Spleen (tissue), 11 donors: ENCODE data around the gene ATP10D. TPM values are rescaled to one million over a fixed set of nuclear protein-coding genes. Genes with fewer than 3 reads are reported as not detected.

ENCODE experiments used
- DNase-seq: peaks from one replicate; pipeline ENCODE4 v3.0.0-alpha.2; 2020
- H3K27ac ChIP-seq, 8 donors: fragments of 200-600 bp; sonication (generic) in 7 of 8; 1 replicate in 4 of 8; 2 replicates in 4 of 8; pipeline versions ENCODE4 v1.5.0 to v1.8.0; 2016 to 2021; ENCODE audit warnings: inconsistent platforms in 4 of 8, mild to moderate bottlenecking in 4 of 8, moderate library complexity in 1 of 8
- H3K27me3 ChIP-seq, 7 donors: fragments of 200-600 bp; sonication (generic) in 6 of 7; replicated peaks in 1 of 7; 1 replicate in 4 of 7; 2 replicates in 3 of 7; pipeline versions ENCODE4 v1.5.0 to v1.8.0; 2016 to 2021; ENCODE audit warnings: inconsistent platforms in 3 of 7, mild to moderate bottlenecking in 1 of 7
- H3K36me3 ChIP-seq, 6 donors: fragments of 200-600 bp; sonication (generic) in 5 of 6; 1 replicate in 4 of 6; 2 replicates in 2 of 6; pipeline versions ENCODE4 v1.5.0 to v1.8.0; 2016 to 2021; ENCODE audit warnings: inconsistent platforms in 2 of 6
- H3K4me1 ChIP-seq, 6 donors: fragments of 200-600 bp; sonication (generic) in 5 of 6; 1 replicate in 3 of 6; 2 replicates in 3 of 6; pipeline versions ENCODE4 v1.5.0 to v1.8.0; 2016 to 2021; ENCODE audit warnings: inconsistent platforms in 3 of 6
- H3K4me3 ChIP-seq, 8 donors: fragments of 200-600 bp; sonication (generic) in 7 of 8; 1 replicate in 4 of 8; 2 replicates in 4 of 8; pipeline versions ENCODE4 v1.5.0 to v1.8.0; 2016 to 2021; ENCODE audit warnings: inconsistent platforms in 4 of 8, mild to moderate bottlenecking in 4 of 8, moderate library complexity in 2 of 8
- H3K9me3 ChIP-seq, 8 donors: fragments of 200-600 bp; sonication (generic) in 7 of 8; 1 replicate in 4 of 8; 2 replicates in 4 of 8; pipeline versions ENCODE4 v1.5.0 to v1.8.0; 2016 to 2021; ENCODE audit warnings: inconsistent platforms in 4 of 8
- CTCF ChIP-seq, 11 experiments: fragments of 200-600 bp in 7 of 11; fragments of 450-650 bp in 4 of 11; sonication (generic) in 4 of 11; IDR thresholded peaks in 8 of 11; conservative IDR thresholded peaks in 3 of 11; 1 replicate in 7 of 11; 2 replicates in 4 of 11; pipeline versions ENCODE4 v1.4.0 to v1.8.0; 2016 to 2021; ENCODE audit warnings: antibody characterized with exemption in 11 of 11, inconsistent platforms in 4 of 11, mild to moderate bottlenecking in 1 of 11
- POLR2A ChIP-seq, 3 donors: fragments of 450-650 bp; IDR thresholded peaks; one replicate each; pipeline ENCODE4 v1.5.1; 2017; ENCODE audit warnings: antibody characterized with exemption in 3 of 3, mild to moderate bottlenecking in 1 of 3
- POLR2AphosphoS5 ChIP-seq, 3 donors: sonication (generic); formaldehyde crosslinking; IDR thresholded peaks; one replicate each; pipeline ENCODE4 v1.5.1; 2017; ENCODE audit warnings: antibody characterized with exemption in 3 of 3
- WGBS, 5 donors: extraction: QIAGEN DNeasy Blood & Tissue Kit in 3 of 5; methylation state at CpG; one replicate each; pipeline versions ENCODE4 v1.1.5 to v1.1.7; 2013 to 2018; 5-methylcytosine and 5-hydroxymethylcytosine counted together
- intact Hi-C: fragments of 100-400 bp; cut with DNase I; formaldehyde crosslinking; loops from one replicate; pipeline ENCODE4 v1.15.0; 2023; ENCODE audit warnings: low total_unique reads
- polyA plus RNA-seq, 3 donors: library from polyadenylated mRNA; stranded (reverse); fragments of 200-250 nt; gene quantifications; one replicate each; pipeline ENCODE4 v1.2.1, GENCODE V29; 2013
- total RNA-seq, 7 donors: library from RNA; depleted of rRNA in 3 of 7; stranded (reverse); fragments of >200 nt in 3 of 7; fragmentation: NEBNext Ultra II Directional in 4 of 7; extraction: Animal tissue kit (Norgen Biotek cat#: 25700) in 4 of 7; gene quantifications; one replicate each; pipeline versions ENCODE4 v1.1.0 to v1.2.1, GENCODE V29; 2016 to 2021
- donor health status: healthy with polysubstance abuse.
- donor health status: DM: no; HTN: no; CAD: no; lungs with moderate emphysema.
- donor health status: DM: no; HTN: no; CAD: no.
- donor health status: Bipolar disorder and iron deficiency.
- donor health status: healthy.
- donor health status: DM: no; HTN: no; CAD: no.
- donor health status: DM: yes; HTN: yes; CAD: no.

ATP10D gene
- total and polyA plus RNA-seq, 10 donors, result 4.6 to 79.1 (median 51.2) TPM

- H3K27me3 ChIP-seq, result no peaks in the 10 kb centered on the region
- intact Hi-C loops, result no loop called here
- no peak for TF ChIP-seq CTCF (IDR thresholded peaks at IDR 0.05 in 8 of 11, conservative IDR thresholded peaks at IDR 0.05 in 3 of 11)
- no peak for TF ChIP-seq POLR2AphosphoS5 (IDR thresholded peaks at IDR 0.05)
- TF ChIP-seq POLR2A (IDR thresholded peaks at IDR 0.05), result no peak
- H3K4me1 ChIP-seq, result no peaks in the 10 kb centered on the region
- H3K9me3 ChIP-seq, result peaks cover 0 to 21% (median 3%) of the 10 kb centered on the region in 8 donors
- no peak overlapping the region for H3K4me3 ChIP-seq
- WGBS, 5 donors, result 36 to 62% (median 44%) methylated on average over 2 to 3 of the region's 3 CpGs
- no peak for DNase-seq
- H3K27ac ChIP-seq, result no peak overlapping the region
- H3K36me3 ChIP-seq, result no peaks in the 10 kb centered on the region
Measured at GRCh38 chr4:47639531-47639930, 154.5 kb downstream of the ATP10D start.

- intact Hi-C loops, result no loop called here
- H3K27ac ChIP-seq, result no peak overlapping the region
- TF ChIP-seq POLR2AphosphoS5 (IDR thresholded peaks at IDR 0.05) (no peak), CTCF (IDR thresholded peaks at IDR 0.05 in 8 of 11, conservative IDR thresholded peaks at IDR 0.05 in 3 of 11) (no peak), POLR2A (IDR thresholded peaks at IDR 0.05) (no peak)
- peaks cover 0 to 21% (median 3%) of the 10 kb centered on the region in 8 donors for H3K9me3 ChIP-seq
- no peaks in the 10 kb centered on the region for H3K36me3 ChIP-seq
- no peak for DNase-seq
- H3K4me1 ChIP-seq, result no peaks in the 10 kb centered on the region
- H3K27me3 ChIP-seq, result no peaks in the 10 kb centered on the region
- H3K4me3 ChIP-seq, result no peak overlapping the region
Measured at GRCh38 chr4:47640911-47641310, 155.8 kb downstream of the ATP10D start.

GRCh38 chr4:47641755-47642154, 156.7 kb downstream of the ATP10D start:
- DNase-seq, result no peak
- 76 to 95% (median 85%) methylated on average over 1 of the region's 1 CpG for WGBS, 5 donors
- no peaks in the 10 kb centered on the region for H3K36me3 ChIP-seq
- no peak for TF ChIP-seq CTCF (IDR thresholded peaks at IDR 0.05 in 8 of 11, conservative IDR thresholded peaks at IDR 0.05 in 3 of 11)
- no peak for TF ChIP-seq POLR2A (IDR thresholded peaks at IDR 0.05)
- TF ChIP-seq POLR2AphosphoS5 (IDR thresholded peaks at IDR 0.05), result no peak
- no peaks in the 10 kb centered on the region for H3K27me3 ChIP-seq
- intact Hi-C loops, result no loop called here
- no peak overlapping the region for H3K4me3 ChIP-seq
- peaks cover 0 to 16% (median 3%) of the 10 kb centered on the region in 8 donors for H3K9me3 ChIP-seq
- no peaks in the 10 kb centered on the region for H3K4me1 ChIP-seq
- no peak overlapping the region for H3K27ac ChIP-seq

- no peak for TF ChIP-seq CTCF (IDR thresholded peaks at IDR 0.05 in 8 of 11, conservative IDR thresholded peaks at IDR 0.05 in 3 of 11)
- TF ChIP-seq POLR2A (IDR thresholded peaks at IDR 0.05), result no peak
- no peak for TF ChIP-seq POLR2AphosphoS5 (IDR thresholded peaks at IDR 0.05)
- no peak overlapping the region for H3K4me3 ChIP-seq
- no peaks in the 10 kb centered on the region for H3K36me3 ChIP-seq
- DNase-seq, result no peak
- H3K9me3 ChIP-seq, result peaks cover 0 to 11% (median 1%) of the 10 kb centered on the region in 8 donors
- no peaks in the 10 kb centered on the region for H3K27me3 ChIP-seq
- H3K27ac ChIP-seq, result no peak overlapping the region
- intact Hi-C loops, result no loop called here
- 79 to 85% (median 82%) methylated on average over 6 of the region's 6 CpGs for WGBS, 5 donors
- H3K4me1 ChIP-seq, result no peaks in the 10 kb centered on the region
Measured at GRCh38 chr4:47642191-47642830, 157.2 kb downstream of the ATP10D start.

Other genes starting within 250 kb of the ATP10D start
- gene COMMD8, start 21.6 kb upstream of the ATP10D start, total RNA-seq, result 10 to 100 TPM; 14.1 to 21.1 (median 19.4) TPM
- gene COMMD8, start 21.6 kb upstream of the ATP10D start, polyA plus RNA-seq, result 10 to 100 TPM; 25.2 to 30.9 (median 28.5) TPM